ENCODE results near the gene MSTO1.
"Not testable (repeated sequence)": the region's sequence is repeated elsewhere in the genome, so short reads cannot be mapped to it uniquely, and the experiment has no call there.

Gene MSTO1

DNA sequence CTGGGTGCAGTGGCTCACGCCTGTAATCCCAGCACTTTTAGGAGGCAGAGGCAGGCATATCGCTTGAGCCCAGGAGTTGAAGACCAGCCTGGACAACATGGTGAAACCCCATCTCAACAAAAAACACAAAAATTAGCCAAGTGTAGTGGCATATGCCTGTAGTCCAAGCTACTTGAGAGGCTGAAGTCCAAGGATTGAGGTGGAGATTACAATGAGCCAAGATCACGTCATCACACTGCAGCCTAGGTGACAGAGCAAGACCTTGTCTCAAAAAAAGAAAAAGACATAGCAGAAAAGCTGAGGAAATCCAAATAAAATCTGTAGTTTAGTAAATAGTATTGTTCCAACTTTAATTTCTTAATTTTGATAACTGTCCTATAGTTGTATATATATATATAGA is 35.9 kb upstream of the MSTO1 start:
- no peak for DNase-seq (ENCODE audit: low read depth, low spot score)
- CTCF ChIA-PET: interaction anchor here (0.7 to 0.9 kb wide), 4 partner anchors 10 to 401 kb away, joined by 3 to 4 read pairs (median 3); partner anchors contain the start of gene KRTCAP2
- POLR2A ChIA-PET: interaction anchor here (0.7 kb wide), 1 partner anchor 99 kb away, joined by 3 read pairs; no protein-coding TSS in a partner anchor
- TF ChIP-seq, protein P1, sequence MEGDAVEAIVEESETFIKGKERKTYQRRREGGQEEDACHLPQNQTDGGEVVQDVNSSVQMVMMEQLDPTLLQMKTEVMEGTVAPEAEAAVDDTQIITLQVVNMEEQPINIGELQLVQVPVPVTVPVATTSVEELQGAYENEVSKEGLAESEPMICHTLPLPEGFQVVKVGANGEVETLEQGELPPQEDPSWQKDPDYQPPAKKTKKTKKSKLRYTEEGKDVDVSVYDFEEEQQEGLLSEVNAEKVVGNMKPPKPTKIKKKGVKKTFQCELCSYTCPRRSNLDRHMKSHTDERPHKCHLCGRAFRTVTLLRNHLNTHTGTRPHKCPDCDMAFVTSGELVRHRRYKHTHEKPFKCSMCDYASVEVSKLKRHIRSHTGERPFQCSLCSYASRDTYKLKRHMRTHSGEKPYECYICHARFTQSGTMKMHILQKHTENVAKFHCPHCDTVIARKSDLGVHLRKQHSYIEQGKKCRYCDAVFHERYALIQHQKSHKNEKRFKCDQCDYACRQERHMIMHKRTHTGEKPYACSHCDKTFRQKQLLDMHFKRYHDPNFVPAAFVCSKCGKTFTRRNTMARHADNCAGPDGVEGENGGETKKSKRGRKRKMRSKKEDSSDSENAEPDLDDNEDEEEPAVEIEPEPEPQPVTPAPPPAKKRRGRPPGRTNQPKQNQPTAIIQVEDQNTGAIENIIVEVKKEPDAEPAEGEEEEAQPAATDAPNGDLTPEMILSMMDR (IDR thresholded peaks at IDR 0.05; ENCODE audit: insufficient read depth, low read length, missing control alignments): no peak
- H3K4me3 ChIP-seq (ENCODE audit: low read depth, low read length): no peak overlapping the region

DNA sequence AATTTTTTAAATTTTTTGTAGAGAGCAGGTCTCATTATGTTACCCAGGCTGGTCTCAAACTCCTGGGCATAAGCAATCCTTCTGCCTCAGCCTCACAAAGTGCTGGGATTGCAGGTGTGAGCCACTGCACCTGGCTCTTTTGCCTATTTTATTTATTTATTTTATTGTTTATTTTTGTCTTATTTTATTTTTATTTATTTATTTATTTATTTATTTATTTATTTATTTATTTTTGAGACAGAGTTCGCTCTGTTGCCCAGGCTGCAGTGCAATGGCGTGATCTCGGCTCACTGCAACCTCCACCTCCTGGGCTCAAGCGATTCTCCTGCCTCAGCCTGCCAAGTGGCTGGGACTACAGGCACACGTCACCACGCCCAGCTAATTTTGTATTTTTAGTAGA is 34.4 kb upstream of the MSTO1 start:
- DNase-seq (ENCODE audit: low read depth, low spot score); POLR2A ChIA-PET; H3K4me3 ChIP-seq (ENCODE audit: low read depth, low read length); CTCF ChIA-PET: not testable (repeated sequence)

DNA sequence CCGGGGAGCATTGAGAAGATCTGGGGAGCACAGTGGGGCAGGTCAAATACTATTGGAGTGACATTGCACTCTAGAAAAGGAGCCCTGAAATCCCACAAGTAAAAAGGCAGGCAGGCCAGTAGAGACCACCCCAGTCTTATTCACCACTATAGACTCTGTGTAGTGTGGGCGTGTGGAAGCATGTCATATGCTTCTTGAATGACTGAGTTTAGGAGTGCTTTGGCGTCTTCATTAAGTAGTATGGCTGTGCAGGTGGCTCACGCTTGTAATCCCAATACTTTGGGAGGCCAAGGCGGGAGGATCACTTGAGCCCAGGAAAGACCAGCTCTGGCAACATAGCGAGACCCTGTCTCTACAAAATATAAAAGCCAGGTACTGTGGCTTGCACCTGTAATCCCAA is 26.2 kb upstream of the MSTO1 start:
- DNase-seq (ENCODE audit: low read depth, low spot score); H3K4me3 ChIP-seq (ENCODE audit: low read depth, low read length); POLR2A ChIA-PET: not testable (repeated sequence)
- CTCF ChIA-PET: interaction anchor here (0.9 kb wide), 1 partner anchor 9 kb away, joined by 3 read pairs; no protein-coding TSS in a partner anchor

DNA sequence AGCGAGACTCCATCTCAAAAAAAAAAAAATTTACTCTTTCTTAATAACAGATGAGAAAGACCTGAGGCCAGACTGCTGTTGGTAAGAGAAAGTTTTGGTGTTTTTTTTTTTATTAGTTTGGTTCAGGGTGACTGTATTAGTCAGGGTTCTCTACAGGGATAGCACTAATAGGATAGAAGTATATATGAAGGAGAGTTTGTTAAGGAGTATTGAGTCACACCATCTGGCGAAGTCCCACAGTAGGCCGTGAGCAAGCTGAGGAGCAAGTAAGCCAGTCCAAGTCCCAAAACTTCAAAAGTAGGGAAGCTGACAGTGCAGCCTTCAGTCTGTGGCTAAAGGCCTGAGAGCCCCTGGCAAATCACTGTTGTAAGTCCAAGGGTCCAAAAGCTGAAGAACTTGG is 20.7 kb upstream of the MSTO1 start:
- CTCF ChIA-PET: interaction anchor here (1.2 to 1.5 kb wide), 2 partner anchors 338 to 382 kb away, joined by 3 to 20 read pairs; no protein-coding TSS in a partner anchor
- DNase-seq (ENCODE audit: low read depth, low spot score); H3K4me3 ChIP-seq (ENCODE audit: low read depth, low read length); POLR2A ChIA-PET: not testable (repeated sequence)

DNA sequence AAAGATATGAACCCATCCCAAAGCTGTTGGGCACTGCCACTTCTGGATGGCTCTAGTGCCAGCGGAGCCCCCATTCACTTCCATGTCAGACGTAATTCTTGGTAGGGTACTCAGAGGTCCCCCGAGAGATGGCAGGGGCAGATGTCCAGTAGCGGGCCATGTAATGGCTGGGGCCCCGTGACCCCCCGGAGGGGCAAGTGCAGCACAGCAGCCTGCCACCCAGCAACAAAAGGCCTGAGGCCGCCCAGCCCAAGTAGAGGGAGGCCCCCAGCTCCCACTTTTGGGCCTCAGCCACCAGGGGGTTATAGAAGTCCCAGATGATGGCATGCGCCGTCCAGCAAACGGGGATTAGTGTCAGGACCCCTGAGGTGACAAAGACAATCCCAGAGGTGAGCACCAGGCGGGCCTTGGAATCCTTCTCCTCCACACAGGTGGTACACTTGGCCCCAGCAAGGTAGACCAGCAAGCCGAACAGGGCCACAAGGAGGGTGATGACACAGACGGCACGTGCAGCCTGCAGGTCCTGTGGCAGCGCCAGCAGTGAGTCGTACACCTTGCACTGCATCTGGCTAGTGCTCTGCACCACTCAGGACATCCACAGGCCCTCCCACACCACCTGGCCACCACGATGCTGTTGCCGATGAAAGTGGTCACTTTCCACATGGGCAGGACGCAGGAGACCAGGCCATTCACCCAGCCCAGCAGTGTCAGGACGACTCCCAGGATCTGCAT is 19.3 kb upstream of the MSTO1 start:
- POLR2A ChIA-PET; DNase-seq (ENCODE audit: low read depth, low spot score); H3K4me3 ChIP-seq (ENCODE audit: low read depth, low read length): not testable (repeated sequence)
- CTCF ChIA-PET: interaction anchor here (0.8 to 2.5 kb wide), 7 partner anchors 8 to 499 kb away, joined by 3 to 49 read pairs (median 4); no protein-coding TSS in a partner anchor

DNA sequence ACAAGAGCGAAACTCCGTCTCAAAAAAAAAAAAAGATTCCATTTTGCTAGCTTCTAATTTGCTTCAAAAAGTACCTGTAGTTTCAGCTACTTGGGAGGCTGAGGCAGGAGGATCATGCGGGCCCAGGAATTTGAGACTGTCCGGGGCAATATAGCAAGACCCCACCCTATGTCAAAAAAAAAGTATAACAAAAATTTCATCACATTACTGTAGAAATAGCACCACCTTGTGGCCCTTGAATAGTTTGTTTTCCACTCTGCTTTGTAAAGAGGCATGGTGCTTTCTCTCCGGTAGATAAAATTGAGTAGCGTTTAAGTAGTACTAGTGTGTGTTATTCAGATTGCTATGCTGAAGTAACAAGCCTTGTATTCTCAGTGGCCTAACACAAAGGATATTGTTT is 18.2 kb upstream of the MSTO1 start:
- DNase-seq (ENCODE audit: low read depth, low spot score): no peak
- TF ChIP-seq, protein P1 (IDR thresholded peaks at IDR 0.05; ENCODE audit: insufficient read depth, low read length, missing control alignments): peak; percentile 31
- ChIA-PET POLR2A (no interaction called here), CTCF (interaction anchor here (0.9 to 2.5 kb wide), 11 partner anchors 11 to 501 kb away, joined by 3 to 49 read pairs (median 4); partner anchors contain the start of gene HCN3)
- H3K4me3 ChIP-seq (ENCODE audit: low read depth, low read length): no peak overlapping the region

DNA sequence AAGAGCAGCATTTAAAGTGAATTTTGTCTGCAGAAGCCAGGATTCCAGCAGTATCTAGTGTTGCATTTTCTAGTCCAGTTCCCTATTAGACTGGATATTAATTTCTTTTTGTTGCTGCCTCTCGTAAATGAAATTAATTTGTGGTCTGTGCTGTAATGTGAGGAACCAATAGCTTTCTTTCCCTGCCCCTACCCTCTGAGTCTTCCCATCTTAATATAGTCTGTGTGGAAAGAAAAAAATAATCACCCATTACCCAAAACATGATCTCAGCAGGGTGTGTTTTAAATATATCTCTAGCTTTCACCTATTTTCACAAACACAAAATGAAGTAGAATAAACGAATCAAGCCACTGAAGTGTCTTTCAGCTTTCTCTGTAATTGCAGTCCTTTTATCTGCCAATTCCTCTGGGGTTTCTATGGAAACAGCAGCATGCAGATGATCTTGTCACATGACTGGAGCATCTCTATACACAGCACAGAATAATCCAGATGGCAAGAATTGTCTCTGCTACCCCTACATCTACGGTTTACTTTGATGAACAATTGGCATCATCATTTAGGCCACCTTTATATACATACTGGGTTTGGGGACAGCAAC is 14.0 kb upstream of the MSTO1 start:
- DNase-seq (ENCODE audit: low read depth, low spot score); POLR2A ChIA-PET; H3K4me3 ChIP-seq (ENCODE audit: low read depth, low read length): not testable (repeated sequence)
- CTCF ChIA-PET: interaction anchor here (1.1 to 3.2 kb wide), 3 partner anchors 9 to 428 kb away, joined by 3 to 29 read pairs (median 3); no protein-coding TSS in a partner anchor

DNA sequence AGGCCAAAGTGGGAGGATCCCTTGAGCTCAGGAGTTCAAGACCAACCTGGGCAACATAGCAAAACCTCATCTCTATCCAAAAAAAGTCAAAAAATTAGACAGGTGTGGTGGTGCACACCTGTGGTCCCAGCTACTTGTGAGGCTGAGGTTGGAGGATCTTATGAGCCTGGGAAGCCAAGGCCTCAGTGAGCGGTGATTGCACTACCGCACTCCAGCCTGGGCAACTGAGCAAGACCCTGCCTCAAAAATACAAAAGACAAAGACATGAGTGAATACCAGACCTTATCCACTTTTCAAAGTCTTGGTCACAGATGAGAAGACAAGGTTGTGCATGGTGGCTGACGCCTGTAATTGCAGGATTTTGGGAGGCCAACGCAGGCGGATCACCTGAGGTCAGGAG is 13.2 kb upstream of the MSTO1 start:
- POLR2A ChIA-PET: no interaction called here

More for the DNA sequence above, 13.2 kb upstream of the MSTO1 start:
- CTCF ChIA-PET: interaction anchor here (0.7 to 3.2 kb wide), 5 partner anchors 8 to 429 kb away, joined by 3 to 29 read pairs (median 3); partner anchors contain the start of gene KRTCAP2
- DNase-seq (ENCODE audit: low read depth, low spot score): no peak
- H3K4me3 ChIP-seq (ENCODE audit: low read depth, low read length): no peak overlapping the region
- TF ChIP-seq, protein P1 (IDR thresholded peaks at IDR 0.05; ENCODE audit: insufficient read depth, low read length, missing control alignments): no peak
